Gastroesophageal sphincter (tissue), 4 donors: ENCODE measurements around the gene METTL26. TPM values are rescaled to one million over a fixed set of nuclear protein-coding genes. Genes with fewer than 3 reads are reported as not detected.

Experiments
- ATAC-seq: fragments of 150-250 bp; one replicate; pipeline ENCODE4 v1.9.1; 2016; ENCODE audit warnings: mild to moderate bottlenecking, moderate library complexity
- H3K27ac ChIP-seq, 4 donors: fragments of 200-600 bp; sonication (generic) in 3 of 4; 1 replicate in 3 of 4; 2 replicates in 1 of 4; pipeline ENCODE4 v1.5.1; 2016 to 2019
- H3K27me3 ChIP-seq: fragments of 200-600 bp; sonication (generic); one replicate; pipeline ENCODE4 v1.5.1; 2019
- H3K36me3 ChIP-seq, 2 donors: fragments of 200-600 bp; sonication (generic); one replicate each; pipeline ENCODE4 v1.5.1; 2019; ENCODE audit warnings: control low read depth in 1 of 2
- H3K4me1 ChIP-seq, 3 donors: fragments of 200-600 bp; sonication (generic); 1 replicate in 2 of 3; 2 replicates in 1 of 3; pipeline ENCODE4 v1.5.1; 2016 to 2019; ENCODE audit warnings: control low read depth in 2 of 3
- H3K4me3 ChIP-seq, 2 donors: fragments of 200-600 bp; sonication (generic); one replicate each; pipeline ENCODE4 v1.5.1; 2019; ENCODE audit warnings: mild to moderate bottlenecking in 1 of 2, moderate library complexity in 1 of 2
- H3K9me3 ChIP-seq, 3 donors: fragments of 200-600 bp; sonication (generic); one replicate each; pipeline ENCODE4 v1.5.1; 2017 to 2019; ENCODE audit warnings: control low read depth in 2 of 3
- CTCF ChIP-seq, 4 experiments: fragments of 200-600 bp in 2 of 4; fragments of 450-650 bp in 2 of 4; sonication (generic) in 1 of 4; IDR thresholded peaks; one replicate each; pipeline ENCODE4 v1.5.1; 2017 to 2019; ENCODE audit warnings: antibody characterized with exemption in 4 of 4, mild to moderate bottlenecking in 2 of 4, moderate library complexity in 2 of 4
- EP300 ChIP-seq: sonication (generic); formaldehyde crosslinking; IDR thresholded peaks from one replicate; pipeline ENCODE4 v1.6.1; 2017; ENCODE audit warnings: antibody characterized with exemption, mild to moderate bottlenecking
- POLR2A ChIP-seq, 2 donors: fragments of 450-650 bp; IDR thresholded peaks; one replicate each; pipeline ENCODE4 v1.6.1; 2017; ENCODE audit warnings: antibody characterized with exemption in 2 of 2, mild to moderate bottlenecking in 2 of 2, moderate library complexity in 1 of 2
- POLR2AphosphoS5 ChIP-seq: sonication (generic); formaldehyde crosslinking; IDR thresholded peaks from one replicate; pipeline ENCODE4 v1.6.1; 2017; ENCODE audit warnings: antibody characterized with exemption
- WGBS, 2 donors: methylation state at CpG; one replicate each; pipeline ENCODE4 v1.1.5; 2018; ENCODE audit warnings: low coverage in 1 of 2; 5-methylcytosine and 5-hydroxymethylcytosine counted together
- total RNA-seq, 4 donors: library from RNA; depleted of rRNA; stranded (reverse); fragments of >200 nt; gene quantifications; one replicate each; pipeline ENCODE4 v1.1.0, GENCODE V29; 2016

Gene METTL26
- total RNA-seq, 4 donors from 2014 or later = 94.8 to 146 (median 112) TPM

DNA sequence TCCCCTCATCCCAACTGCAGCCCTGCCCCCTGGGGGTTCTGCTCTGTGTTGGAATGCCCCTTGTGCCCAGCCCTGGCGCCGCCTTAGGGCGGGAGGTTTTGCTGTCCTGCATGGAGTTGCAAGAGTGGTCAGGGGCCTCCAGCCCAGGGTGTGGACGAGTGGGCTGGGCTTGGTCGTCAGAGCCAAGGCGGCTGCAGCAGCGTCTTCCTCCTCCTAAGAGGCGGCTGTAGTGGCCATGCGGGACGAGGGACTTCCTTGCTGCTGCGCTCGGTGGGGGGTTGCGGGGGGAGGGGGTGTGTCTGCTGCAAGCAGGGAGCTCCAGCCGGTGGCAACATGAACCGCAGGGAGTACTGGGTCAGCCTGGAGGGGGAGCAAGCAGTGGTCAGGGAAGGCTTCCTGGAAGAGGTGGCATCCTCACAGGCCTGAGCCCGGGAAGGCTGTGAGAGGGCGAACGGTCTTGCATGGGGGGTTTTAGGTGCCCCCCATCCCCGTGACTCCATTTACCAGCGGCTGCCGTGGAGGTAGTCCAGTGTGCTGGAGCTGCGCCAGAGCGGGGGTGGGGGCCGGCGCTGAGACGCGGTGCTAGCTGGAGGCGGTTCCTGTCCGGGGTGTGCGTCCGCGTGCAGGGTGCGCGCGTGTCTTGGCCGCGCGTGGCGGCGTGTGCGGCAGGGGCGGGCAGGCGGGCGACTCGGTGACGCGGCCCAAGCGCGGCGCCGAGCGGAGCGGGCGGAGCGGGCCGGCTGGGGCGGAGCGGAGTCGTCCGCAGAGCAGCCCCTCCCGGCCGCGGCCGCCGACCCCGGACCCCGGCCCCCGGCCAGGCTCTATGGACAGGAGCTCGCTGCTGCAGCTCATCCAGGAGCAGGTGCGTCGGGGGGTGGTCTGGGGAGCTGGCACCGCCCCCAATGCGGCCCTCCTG lies 39.1 kb upstream of the METTL26 start, which contains the start of gene RHBDL1:
Gene RHBDL1 (plus strand): TSS at position 704 of the 916 bp plus-strand sequence. CDS start 120 bp downstream, at position 824.
- peaks cover 0 to 38% (median 21%) of the 10 kb centered on the region in 3 donors for H3K4me1 ChIP-seq
- H3K27me3 ChIP-seq = peaks cover 8% of the 10 kb centered on the region
- peaks cover 0 to 37% of the 10 kb centered on the region in 2 donors for H3K36me3 ChIP-seq
- TF ChIP-seq CTCF (IDR thresholded peaks at IDR 0.05) = no peak
- TF ChIP-seq POLR2AphosphoS5 = no peak
- TF ChIP-seq EP300 = no peak
- TF ChIP-seq POLR2A (IDR thresholded peaks at IDR 0.05) = no peak
- 4% methylated on average over 15 of the region's 73 CpGs; no CpG with 5 or more reads in 1 of the 2 donors for WGBS, 2 donors
- H3K27ac ChIP-seq = peak within 1 kb of the TSS in 3 of 4 donors; percentile 48 to 69 (median 50)
- H3K9me3 ChIP-seq = no peaks in the 10 kb centered on the region
- H3K4me3 ChIP-seq = peak within 1 kb of the TSS in 1 of 2 donors; percentile 49
- ATAC-seq = no peak

GRCh38 chr16:674214-674881 lies 38.2 kb upstream of the METTL26 start:
- Histone ChIP-seq H3K4me3 (no peak overlapping the region), H3K4me1 (peaks cover 0 to 44% (median 20%) of the 10 kb centered on the region in 3 donors), H3K9me3 (no peaks in the 10 kb centered on the region), H3K27me3 (peaks cover 8% of the 10 kb centered on the region), H3K36me3 (peaks cover 0 to 46% of the 10 kb centered on the region in 2 donors), H3K27ac (peak overlapping the region in 3 of 4 donors; percentile 6 to 50 (median 48))
- no peak for ATAC-seq
- WGBS, 2 donors = no CpG with 5 or more reads among the region's 22 CpGs
- TF ChIP-seq POLR2A (IDR thresholded peaks at IDR 0.05) = no peak
- no peak for TF ChIP-seq EP300
- TF ChIP-seq POLR2AphosphoS5 = no peak

DNA sequence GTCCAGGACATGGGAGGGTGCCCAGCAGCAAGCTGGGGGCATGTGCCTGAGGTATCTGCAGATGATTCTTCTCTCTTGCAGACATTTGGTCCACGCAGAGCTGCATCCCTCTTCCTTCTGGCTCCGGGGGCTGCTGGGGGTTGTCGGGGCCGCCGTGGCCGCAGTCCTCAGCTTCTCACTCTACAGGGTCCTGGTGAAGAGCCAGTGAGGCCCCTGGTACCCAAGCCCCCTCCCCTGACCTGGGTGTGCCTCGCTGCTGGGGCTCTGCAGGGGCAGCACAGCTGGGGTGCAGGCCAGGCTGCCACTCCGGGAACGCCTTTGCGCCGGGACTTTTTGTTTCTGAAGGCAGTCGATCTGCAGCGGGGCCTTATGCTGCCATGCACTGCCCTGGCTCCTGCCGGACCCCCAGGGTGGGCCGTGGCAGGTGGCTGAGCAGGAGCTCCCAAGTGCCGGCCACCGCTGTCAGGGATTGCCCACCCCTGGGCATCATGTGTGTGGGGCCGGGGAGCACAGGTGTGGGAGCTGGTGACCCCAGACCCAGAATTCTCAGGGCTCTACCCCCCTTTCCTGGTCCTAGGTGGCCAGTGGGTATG lies 37.4 kb upstream of the METTL26 start:
- Histone ChIP-seq H3K36me3 (peaks cover 0 to 50% of the 10 kb centered on the region in 2 donors), H3K9me3 (no peaks in the 10 kb centered on the region), H3K4me1 (peaks cover 0 to 44% (median 24%) of the 10 kb centered on the region in 3 donors), H3K27me3 (peaks cover 8% of the 10 kb centered on the region), H3K4me3 (no peak overlapping the region), H3K27ac (no peak overlapping the region)
- TF ChIP-seq POLR2AphosphoS5 (no peak), CTCF (IDR thresholded peaks at IDR 0.05) (no peak), POLR2A (IDR thresholded peaks at IDR 0.05) (no peak), EP300 (no peak)
- WGBS, 2 donors = no CpG with 5 or more reads among the region's 18 CpGs
- no peak for ATAC-seq

DNA sequence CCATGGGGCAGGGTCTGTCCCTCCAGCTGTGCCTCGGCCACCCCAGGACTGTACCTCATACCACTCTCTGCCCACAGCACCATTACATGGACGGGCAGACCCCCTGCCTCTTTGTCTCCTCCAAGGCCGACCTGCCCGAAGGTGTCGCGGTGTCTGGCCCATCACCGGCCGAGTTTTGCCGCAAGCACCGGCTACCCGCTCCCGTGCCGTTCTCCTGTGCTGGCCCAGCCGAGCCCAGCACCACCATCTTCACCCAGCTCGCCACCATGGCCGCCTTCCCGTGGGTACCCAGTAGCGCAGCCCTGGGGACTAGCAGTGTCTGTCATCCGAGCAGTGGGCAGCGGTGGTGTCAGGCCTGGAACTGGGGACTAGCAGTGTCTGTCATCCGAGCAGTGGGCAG lies 36.7 kb upstream of the METTL26 start:
- Histone ChIP-seq H3K9me3 (no peaks in the 10 kb centered on the region), H3K36me3 (peaks cover 0 to 50% of the 10 kb centered on the region in 2 donors)

More for the DNA sequence above, 36.7 kb upstream of the METTL26 start:
- no CpG with 5 or more reads among the region's 21 CpGs for WGBS, 2 donors
- peaks cover 0 to 46% (median 26%) of the 10 kb centered on the region in 3 donors for H3K4me1 ChIP-seq
- peaks cover 8% of the 10 kb centered on the region for H3K27me3 ChIP-seq
- TF ChIP-seq CTCF (IDR thresholded peaks at IDR 0.05) = no peak
- no peak for TF ChIP-seq EP300
- no peak for TF ChIP-seq POLR2A (IDR thresholded peaks at IDR 0.05)
- TF ChIP-seq POLR2AphosphoS5 = no peak
- no peak overlapping the region for H3K4me3 ChIP-seq
- no peak overlapping the region for H3K27ac ChIP-seq
- no peak for ATAC-seq
